ENCODE data around the gene COL9A2.

COL9A2 gene

DNA sequence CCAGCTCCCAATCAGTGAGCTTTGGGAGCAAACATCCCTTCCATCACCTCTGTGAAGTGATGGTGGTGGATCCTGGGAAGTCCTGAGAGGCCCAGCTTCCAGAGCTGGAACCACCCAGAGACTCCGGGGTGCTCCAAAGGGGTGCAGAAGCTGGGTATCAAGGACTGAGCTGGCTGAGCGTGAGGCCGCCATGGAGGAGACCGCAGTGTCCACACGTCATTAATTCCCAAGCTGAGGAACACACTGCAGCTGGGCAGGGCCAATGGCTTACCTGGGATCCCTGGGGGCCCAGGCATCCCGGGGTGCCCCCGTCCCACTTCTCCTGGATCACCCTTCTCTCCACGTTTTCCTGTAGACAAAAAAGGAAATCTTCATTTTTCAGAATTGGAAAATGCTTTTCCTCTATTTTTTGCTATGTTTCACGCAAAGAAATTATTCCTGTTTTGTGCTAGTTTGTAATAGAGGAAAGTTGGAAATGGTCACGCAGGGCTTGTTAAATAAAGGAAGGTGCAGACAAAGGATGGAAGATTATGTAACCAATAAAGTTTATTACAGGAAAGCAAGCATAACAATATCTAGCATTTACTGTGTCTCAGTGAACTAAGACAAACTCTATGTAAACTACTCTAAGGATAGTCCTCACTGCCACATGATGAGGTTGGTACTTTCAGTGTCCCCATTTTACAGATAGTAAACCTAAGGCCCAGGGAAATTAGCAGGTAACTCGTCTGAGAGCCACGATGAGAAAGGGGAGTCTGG is 15.4 kb downstream of the COL9A2 start:
- DNase-seq, result no peak

DNA sequence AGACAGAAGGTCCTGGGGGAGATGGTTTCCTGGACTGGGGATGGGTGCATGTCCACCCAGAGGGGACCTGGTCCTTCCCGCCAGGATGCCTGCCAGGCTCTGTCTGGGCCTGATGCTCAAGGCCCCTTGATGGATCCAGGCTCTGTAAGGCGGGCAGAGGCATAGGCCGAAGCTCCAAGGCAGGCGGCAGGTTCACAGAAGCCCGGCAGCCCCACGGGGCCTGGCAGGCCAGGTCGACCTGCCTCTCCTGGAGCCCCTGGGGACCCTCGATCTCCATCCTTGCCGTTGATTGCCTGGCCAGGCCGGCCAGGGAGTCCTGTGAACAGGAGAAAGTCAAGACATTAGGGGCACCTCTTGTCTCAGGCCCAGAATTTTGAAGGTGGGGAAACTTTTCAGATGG is 16.0 kb downstream of the COL9A2 start:
- DNase-seq, result no peak

DNA sequence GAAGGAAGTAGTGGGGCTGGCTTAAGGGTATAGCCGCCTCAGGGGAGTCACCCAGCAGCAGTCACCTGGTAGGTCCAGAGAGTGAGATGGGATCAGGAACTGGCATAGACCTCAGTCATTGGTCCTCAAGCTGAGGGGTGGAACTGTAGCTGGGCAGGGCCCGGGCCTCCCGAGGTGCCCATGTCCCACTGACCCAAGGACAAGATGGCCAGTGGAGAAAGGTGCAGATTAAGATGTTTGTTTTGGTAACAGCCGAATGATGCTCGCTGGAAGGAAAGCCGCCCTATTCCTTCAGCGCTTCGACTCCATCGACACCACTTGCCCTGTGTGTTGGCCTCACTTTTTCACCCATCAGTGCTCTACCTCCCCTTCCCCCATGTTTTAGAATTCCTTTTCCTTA is 16.4 kb downstream of the COL9A2 start:
- no peak for DNase-seq

DNA sequence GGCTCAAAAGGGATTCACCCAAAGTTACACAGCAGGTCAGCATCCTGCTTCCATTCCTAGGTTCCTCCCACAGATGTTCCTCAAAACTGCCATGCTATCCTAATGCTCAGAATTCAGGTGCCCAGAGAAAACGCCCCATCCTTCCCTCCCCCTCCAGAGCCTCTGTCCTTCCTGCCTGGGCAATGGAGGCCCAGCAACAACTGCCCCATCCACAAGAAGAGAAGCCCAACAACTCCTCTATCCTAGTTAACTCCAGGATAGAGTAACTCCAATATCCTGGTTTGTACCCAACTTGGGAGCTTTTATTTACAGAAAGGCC is 16.9 kb downstream of the COL9A2 start:
- DNase-seq, result no peak

DNA sequence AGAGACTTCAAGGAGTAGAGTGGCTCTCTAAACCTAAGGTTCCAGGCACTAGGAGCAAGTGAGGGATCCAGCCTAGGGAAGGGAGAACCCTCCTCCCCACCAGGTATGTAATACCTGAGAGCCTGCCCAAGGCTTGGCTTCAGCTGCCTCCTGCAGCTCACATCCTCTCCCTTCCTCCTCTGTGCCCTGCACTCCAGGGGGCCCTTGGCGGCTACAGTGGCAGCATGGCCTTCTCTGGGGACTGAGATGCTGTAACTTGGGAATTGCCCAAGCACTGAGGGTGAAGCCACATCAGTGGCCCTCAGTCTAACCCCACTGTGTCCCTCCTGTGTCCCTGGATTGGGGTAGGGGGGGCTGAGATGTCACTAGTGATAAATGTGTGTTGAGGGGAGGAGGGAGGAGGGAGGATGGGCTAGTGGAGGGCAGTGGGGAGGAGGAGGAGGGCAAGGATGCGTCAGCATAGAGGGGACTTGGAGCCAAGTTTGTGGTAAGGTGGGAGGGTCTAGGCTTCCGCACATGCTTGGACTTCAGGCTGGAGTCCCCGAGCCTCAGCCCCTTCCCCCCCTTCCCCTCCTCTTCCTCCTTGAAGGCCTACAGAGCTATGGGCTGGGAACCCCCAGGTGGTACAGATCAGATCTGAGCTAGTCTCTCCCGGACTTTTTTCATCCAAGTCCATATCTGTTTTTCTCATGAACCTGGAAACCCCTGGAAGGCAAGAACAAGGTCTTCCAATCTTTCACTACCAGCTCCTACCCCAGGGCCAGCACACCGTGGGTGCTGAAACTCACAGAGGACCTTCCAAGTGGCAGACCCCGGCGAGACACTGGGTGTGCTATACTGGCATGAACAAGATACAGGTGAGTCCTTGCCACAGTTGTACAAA is 17.5 kb downstream of the COL9A2 start:
- no peak for DNase-seq

DNA sequence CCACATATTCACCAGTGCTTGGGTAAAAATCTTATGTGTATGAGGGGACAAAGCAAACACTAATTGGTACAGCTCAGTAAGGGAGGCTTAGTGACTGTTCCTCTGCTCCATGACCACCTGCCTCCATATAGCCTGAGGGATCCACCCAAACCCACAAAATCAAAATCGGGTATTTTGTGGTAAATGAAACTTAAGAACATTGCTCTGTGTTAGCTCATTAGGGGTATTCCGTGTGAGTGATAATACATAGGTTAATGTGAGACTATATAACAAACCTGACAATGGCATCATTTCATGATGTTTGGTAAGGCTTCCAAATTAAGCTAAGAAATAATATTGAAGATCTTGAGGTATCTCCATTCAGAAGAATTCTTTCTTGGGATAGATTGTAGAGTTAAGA is 25.8 kb downstream of the COL9A2 start:
- no peak for DNase-seq

DNA sequence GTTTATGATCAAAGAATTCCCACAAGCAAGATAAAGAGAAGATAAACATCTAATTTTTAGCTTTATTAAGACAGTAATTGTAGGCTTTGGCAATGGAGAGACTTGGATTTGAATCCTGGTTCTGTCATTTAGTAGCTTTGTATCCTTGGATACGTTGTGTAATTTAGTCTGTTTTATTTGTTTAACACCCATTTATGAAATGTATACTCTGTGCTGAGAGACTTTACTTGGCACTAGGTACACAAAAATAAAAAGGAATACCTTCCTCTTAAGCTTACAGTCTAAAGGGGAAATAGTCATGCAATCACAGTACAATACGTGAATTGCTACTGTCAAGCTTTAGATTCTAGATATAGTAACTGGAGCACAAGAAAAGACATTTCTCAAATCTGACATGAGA is 35.2 kb downstream of the COL9A2 start:
- no peak for DNase-seq

DNA sequence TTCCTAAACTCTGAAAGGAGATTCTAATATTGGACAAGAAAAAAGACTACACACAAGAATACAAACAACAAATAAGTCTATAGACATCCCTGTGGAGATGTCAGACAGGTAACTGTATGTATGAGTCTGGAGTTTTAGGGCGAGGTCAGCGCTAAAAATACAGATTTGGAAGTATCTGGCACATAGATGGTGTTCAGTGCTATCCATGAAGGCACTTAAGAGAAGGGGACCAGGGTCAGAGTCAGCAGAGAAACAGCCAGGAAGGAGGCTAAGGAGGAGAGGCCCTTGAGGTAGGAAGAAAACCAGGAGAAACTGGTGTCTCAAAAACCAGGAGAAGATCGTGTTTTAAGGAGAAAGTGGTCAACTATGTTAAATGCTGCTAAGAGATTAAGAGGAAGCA is 41.0 kb downstream of the COL9A2 start:
- no peak for DNase-seq

DNA sequence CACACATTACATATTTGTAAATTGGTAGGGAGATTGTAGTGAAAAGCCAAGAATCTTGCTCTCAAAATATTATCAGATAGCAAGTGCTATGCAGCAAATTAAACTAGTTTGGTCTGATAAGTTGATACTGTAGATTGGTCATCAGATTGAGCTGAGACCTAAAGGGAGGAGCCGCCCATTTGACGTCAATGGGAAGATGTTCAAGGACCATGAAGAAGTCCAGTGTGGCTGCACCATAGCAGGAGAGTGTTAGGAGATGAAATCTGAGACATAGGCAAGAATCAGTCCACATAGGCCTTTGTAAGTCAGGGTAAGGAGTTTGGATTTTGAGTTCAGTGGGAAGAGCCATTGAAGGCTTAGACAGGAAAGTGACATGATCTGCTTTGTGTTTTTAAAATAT is 42.8 kb downstream of the COL9A2 start:
- DNase-seq, result no peak

DNA sequence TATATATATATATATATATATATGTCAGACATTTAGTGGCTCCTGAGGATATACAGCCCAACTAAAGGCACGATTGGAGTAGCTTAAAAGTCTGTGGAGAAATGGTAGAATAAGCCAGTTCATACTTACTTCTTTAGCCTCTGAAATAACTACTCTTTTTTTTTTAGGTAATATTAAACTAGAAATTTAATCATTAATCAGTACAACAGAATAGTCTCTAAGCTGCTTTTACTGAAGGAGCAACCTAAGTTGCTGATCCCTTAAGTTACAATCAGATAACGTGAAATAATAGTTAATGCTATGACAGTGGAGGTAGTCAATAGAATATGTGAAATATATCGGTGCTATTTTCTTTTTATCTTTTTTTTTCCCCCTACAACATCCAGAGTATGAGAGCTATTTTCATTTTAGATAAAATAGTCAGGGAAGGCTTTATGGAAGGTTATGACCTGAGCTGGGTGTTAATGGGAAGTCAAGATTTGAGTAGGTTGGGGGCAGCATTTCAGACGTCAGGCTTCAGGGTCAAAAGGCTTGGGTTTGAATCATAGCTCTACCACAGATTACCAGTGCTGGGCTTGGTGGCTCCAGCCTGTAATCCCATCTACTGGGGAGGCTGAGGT is 43.4 kb downstream of the COL9A2 start:
- no peak for DNase-seq

DNA sequence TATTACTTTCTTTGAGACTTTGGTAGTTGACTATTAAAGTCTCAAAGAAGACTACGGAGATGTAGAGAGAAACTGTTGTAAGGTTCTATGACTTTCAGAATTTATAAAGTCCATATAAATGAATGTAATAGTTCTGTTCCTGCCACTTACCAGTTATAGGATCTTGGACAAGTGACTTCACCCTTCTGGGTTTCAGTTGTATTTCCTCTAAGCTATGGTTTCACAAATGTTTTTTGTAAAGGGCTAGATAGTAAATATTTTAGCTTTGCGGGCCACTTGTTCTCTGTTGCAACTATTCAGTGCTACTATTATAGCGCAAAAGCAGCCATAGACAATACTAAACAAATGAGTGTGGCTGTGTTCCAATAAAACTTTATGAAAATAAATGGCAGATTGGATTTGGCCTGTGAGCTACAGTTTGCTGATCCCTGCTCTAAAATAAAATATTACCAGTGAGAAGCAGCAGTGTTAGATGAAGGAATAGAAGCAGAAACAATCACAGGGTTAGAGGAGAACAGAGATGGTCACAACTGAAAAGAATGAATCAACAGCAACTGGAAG is 44.4 kb downstream of the COL9A2 start:
- DNase-seq, result no peak

DNA sequence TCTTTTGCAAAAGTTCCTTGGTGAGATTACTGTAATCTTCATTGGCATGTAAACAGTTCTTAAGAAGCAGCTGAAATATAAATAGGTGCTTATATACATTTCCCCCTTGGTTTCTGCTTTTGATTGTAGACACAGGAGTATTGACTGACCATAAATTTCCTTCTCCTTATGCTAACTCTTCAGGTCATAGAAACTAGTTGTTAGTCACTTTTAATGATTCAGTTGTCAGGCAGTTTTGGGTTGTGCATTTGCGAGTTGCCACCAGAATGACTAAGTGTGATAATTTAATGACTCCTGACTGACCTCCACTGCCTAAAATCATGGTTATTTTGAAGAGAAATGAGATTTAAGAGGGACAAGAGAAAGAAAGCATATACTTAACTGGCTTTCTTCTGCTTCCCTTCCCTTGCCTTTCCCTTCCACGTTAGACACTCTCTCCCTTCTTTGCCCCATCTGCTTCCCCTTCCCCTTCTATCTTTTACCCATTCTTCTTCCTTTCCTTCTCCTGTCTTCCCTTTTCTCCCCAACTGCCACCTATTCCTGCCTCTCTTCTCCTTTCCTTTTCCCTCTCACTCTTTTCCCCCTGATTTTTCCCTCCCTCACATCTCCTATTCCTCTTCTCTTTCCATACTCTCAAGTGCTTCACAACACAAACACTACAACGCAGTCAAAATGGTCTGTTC is 46.8 kb downstream of the COL9A2 start:
- no peak for DNase-seq

DNA sequence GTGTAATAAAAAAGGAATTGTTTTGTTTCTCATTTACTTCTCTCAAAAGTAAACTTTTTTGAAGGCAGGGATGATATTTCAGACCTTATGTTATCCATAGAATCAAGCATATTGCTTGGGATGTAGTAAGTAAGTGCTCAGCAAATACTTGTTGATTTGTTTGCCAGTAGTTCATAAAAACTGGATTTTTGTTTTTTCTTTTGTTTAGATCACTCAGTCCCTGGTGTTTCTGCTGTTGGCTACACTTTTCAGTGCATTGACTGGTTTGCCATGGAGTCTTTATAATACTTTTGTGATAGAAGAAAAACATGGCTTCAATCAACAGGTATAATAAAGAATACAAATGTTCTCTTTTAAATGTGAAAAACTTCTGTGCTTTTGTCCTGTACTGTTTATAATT is 48.9 kb downstream of the COL9A2 start:
- DNase-seq, result no peak

DNA sequence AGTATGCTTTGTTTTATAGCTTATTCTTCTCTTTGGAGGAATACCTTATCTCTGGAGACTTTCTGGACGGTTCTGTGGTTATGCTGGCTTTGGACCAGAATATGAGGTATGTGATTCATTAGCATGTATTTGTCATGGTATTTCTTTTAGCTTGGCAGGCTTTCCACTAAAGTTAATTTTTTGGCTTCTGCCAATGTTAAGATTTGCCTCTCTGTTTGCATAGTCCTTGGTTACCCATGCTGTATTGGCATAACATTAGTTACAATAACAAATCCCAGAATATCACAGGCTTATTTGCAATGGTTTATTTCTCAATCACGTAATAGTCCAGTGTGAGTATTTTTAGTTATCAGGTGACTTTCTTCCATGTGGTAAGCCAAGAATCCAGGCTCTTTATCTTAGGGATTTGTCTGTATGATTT is 49.3 kb downstream of the COL9A2 start:
- no peak for DNase-seq

DNA sequence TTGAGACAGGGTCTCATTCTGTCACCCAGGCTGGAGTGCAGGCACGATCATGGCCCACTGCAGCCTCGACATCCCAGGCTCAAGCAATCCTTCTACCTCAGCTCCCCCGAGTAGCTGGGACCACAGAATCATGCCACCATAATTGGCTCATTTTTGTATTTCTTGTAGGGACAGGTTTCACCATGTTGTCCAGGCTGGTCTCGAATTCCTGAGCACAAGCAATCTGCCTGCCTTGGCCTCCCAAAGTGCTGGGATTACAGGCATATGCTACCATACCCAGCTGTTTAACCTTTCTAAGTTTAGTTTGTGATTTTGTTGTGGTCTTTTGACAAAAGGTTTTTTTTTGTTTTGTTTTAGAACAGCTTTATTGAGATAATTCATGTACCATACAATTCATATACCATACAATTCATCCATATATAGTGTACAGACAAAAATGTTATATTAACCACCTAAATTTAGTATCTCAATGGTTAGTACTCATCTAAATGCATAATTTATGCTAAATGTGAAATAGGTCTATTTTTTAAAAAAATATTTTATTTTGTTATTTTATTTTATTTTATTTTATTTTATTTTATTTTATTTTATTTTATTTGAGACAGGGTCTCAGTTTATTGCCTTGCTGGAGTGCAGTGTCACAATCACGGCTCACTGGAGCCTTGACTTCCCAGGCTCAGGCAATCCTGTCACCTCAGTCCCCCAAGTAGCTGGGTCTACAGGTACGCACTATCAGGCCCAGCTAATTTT is 50.1 kb downstream of the COL9A2 start:
- DNase-seq, result no peak

DNA sequence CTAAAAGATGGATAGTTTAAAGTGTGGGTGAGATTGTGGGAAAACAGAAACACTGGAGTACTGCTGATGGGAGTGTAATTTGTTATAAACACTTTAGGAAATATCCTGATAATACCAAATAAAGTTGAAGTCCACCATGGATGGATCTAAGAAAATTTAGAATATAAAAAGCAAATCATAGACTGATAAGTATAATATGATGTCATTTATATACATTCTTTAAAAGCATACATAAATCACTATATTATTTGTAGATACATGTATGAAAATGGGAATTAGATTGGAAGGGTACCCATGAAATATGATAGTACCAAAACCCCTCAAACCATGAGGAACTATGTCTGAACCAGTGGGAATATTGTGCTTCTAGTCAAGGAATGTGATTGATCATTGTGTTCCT is 51.2 kb downstream of the COL9A2 start:
- DNase-seq, result no peak

DNA sequence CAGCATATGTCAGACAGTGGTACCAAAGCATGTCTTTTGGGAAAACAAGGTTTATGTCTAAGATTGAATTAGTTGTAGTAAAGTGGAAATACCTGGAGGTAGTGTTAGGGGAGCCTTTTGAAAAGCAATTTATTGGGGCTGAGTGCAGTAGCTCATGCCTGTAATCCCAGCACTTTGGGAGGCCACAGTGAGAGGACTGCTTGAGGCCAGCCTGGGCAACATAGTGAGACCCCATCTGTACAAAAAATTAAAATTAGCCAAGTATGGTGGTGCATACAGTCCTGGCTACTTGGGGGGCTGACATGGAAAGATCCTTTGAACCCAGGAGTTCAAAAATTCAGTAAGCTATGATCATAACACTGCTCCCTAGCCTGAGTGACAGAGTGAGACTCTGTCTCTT is 51.8 kb downstream of the COL9A2 start:
- no peak for DNase-seq

DNA sequence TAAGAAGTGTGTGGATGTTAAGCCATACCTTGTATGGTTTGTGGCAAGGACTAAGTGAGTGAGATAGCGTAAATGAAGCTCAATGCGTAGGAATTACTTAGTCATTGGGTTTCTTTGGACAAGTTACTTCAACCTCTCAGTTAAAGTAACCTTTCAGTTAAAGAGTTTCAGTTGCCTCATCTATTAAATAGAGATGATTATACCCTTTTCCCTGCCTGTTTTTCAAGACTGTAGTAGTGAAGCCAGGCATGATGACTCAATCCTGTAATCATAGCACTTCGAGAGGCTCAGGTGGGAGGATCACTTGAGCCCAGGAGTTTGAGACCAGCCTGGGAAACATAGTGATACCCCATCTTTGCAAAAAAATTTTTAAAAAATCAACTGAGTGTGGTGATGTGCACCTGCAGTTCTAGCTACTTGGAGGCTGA is 52.7 kb downstream of the COL9A2 start:
- no peak for DNase-seq

DNA sequence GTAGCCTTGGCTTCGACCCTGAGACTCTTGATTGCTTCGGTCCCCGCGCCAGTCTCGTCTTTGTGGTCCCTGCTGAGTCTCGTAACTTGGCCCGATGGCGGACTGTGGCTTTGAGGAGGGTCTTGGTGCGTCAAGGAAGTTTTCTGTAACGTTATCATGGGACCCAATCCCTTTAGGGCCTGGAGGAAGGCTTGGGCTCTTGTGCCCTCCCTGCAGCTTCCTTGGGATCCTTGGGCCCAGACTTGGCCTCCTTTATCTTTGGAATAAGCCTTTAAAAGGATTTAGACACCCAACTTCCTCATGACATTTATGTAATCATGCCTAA is 58.7 kb downstream of the COL9A2 start:
- DNase-seq, result no peak

DNA sequence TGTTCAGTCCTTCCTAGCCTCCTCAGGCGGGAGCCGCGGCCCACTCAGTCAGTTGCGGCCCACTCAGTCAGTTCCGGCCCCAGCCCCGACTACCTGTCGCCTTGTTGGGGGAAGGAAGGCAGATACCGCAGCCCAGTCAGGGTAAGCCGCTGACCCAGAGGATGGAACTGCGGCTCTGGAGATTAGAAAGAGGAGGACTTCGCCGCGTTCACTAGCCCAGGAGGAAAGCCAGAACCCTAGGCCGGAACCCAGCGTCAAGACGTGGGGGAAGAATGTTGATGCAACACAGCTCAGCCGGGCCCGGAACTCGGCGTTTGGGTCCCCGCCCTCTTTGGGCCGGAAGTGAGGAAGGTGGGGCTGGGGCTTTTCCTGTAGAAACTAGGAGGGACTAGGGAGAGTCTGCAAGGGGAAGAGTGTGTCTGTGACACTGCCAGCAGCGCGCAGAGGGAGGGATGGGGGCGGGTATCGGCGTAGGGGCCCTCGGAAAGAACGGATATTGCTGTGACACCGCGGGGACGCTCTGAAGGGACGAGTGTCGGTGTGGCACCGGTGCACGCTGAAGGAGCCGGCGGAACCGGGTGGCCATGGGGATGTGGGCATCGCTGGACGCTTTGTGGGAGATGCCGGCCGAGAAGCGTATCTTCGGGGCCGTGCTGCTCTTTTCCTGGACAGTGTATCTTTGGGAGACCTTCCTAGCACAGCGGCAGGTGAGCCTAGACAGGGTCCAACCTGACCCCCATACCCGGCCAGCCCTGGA is 59.2 kb downstream of the COL9A2 start, which contains the start of gene ZMPSTE24:
Gene ZMPSTE24 (plus strand): TSS at position 549 of the 757 bp plus-strand sequence. CDS start 36 bp downstream, at position 585.
- peak; percentile 92 for DNase-seq

DNA sequence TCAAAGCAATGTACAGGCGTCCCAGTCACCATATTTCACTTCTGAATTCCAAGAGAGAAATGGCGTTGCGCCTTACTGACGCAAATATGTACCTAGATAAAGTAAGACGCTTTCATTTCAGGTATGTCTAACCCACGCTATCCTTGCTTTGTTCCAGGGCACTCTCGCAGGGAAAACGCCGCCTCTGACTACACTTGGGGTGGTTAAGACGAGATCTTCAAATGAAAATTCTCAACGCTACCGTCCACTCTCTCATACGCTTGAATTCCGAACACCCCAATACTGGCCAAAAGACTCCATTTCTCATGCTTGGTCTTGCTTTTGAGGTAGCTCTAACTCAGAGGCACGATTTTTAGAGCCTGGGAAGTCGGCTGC is 59.8 kb downstream of the COL9A2 start:
- DNase-seq, result no peak
